Fibroblast of villous mesenchyme (primary cell): Measurements from ENCODE around the gene ADGRA3. TPM values are rescaled to one million over a fixed set of nuclear protein-coding genes. Genes with fewer than 3 reads are reported as not detected.

ENCODE experiments used
- DNase-seq: peaks from one replicate; pipeline ENCODE4 v3.0.0-alpha.2; 2010; ENCODE audit warnings: low read depth
- H3K4me3 ChIP-seq: 2 replicates; pipeline ENCODE4 v1.5.1; 2011; ENCODE audit warnings: low read depth, mild to moderate bottlenecking, low read length
- total RNA-seq: library from RNA; depleted of rRNA; stranded (reverse); fragments of >200 nt; gene quantifications from 2 replicates; pipeline ENCODE4 v1.2.3, GENCODE V29; 2012
- TF ChIP-seq, protein P1 (sequence below): IDR thresholded peaks from 2 replicates; pipeline ENCODE4 v1.5.1; 2012; ENCODE audit warnings: low read depth, mild to moderate bottlenecking, low read length; ENCODE audit not compliant: insufficient read depth

The ADGRA3 gene
- total RNA-seq, 1 donor = 25.9 TPM

DNA sequence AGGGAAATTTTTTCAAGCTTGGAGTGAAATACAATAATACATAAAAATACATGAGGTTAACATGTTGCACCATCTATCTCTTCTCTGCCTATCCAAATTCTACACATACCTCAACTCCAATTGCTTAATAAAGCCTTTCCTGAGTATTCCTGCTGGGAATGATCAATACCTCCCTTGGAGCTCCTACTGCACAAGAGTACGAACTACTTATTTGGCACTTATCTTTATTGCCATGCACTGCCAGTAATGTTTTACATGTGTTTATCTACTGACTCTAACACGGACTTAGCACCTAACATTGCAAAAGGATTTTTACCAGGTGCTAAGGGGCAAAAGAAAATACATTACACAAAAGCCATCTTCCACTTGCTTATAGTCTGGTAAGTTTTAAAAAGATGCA, 80.2 kb downstream of the ADGRA3 start:
- DNase-seq = no peak
- H3K4me3 ChIP-seq = no peak overlapping the region
- TF ChIP-seq, protein P1, sequence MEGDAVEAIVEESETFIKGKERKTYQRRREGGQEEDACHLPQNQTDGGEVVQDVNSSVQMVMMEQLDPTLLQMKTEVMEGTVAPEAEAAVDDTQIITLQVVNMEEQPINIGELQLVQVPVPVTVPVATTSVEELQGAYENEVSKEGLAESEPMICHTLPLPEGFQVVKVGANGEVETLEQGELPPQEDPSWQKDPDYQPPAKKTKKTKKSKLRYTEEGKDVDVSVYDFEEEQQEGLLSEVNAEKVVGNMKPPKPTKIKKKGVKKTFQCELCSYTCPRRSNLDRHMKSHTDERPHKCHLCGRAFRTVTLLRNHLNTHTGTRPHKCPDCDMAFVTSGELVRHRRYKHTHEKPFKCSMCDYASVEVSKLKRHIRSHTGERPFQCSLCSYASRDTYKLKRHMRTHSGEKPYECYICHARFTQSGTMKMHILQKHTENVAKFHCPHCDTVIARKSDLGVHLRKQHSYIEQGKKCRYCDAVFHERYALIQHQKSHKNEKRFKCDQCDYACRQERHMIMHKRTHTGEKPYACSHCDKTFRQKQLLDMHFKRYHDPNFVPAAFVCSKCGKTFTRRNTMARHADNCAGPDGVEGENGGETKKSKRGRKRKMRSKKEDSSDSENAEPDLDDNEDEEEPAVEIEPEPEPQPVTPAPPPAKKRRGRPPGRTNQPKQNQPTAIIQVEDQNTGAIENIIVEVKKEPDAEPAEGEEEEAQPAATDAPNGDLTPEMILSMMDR = no peak

DNA sequence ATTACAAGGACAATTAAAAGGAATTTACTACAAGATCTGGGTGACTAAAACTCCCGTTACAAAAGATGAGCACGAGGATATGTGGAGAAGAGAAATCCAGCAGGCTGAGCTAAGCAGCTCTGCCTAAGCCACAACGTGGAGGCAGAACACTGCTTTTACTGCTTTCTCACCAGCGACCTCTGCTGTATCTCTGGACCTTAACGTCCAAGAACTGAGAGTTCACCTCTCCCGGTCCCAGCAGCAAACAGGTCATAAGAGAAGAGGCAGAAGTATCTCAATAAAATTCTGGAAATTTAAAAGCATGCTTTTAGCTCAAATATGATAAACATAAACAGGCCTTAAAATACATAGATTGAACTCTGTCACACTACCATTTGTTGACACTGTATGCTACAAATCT, 81.0 kb downstream of the ADGRA3 start:
- TF ChIP-seq, protein P1 = peak; percentile 67
- DNase-seq = peak; percentile 65
- no peak overlapping the region for H3K4me3 ChIP-seq

DNA sequence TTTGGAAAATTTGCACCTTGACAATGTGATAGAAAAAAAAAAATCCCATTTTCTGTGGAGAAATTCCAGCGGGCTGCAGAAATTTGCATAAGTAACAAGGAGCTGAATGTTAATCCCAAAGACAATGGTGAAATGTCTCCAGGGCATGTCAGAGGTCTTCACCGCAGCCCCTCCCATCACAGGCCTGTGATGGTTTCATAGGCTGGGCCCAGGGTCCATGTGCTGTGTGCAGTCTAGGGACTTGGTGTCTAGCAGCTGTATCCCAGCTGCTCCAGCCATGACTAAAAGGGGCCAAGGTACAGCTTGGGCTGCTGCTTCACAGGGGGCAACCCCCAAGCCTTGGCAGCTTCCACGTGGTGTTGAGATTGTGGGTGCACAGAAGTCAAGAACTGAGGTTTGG, 85.2 kb downstream of the ADGRA3 start:
- TF ChIP-seq, protein P1 = no peak
- no peak for DNase-seq
- no peak overlapping the region for H3K4me3 ChIP-seq

DNA sequence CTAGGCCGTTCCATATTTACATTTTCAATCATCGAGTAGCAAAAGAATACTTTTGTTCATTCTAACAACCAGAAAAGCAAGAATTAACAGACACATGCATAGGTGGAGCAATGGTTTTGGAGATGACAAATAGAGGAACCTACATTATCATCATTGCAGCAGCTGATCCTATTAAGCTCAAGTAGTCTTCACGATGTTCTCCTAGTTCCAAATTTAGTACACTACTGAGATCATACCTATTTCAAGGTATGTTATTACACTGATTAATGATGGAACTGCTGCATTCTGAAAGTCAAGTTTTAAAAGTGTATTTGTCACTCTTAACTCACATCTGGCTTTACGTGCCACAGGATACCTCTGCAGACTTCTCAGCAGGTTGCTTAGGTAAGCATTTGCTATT, 87.4 kb downstream of the ADGRA3 start:
- TF ChIP-seq, protein P1 = no peak
- H3K4me3 ChIP-seq = no peak overlapping the region
- no peak for DNase-seq

DNA sequence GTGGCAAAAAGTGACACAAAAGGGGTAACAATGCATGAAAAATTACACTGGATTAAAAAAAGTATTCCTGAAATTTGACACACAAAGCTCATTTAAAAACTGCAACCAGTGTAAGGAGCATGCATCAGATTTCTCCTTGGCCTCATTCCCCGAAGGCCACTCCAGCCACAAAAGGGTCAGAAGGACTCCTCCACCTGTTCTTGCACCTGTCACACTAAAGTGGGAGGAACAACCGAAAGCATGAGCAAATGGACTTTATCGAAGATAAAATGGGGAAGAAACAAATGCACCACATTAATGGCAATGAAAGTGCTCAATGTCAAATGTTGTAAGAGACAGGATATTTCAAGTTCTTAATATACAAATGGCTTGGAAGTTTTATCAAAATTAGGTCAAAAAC, 88.2 kb downstream of the ADGRA3 start:
- no peak for DNase-seq
- TF ChIP-seq, protein P1 = no peak
- no peak overlapping the region for H3K4me3 ChIP-seq

DNA sequence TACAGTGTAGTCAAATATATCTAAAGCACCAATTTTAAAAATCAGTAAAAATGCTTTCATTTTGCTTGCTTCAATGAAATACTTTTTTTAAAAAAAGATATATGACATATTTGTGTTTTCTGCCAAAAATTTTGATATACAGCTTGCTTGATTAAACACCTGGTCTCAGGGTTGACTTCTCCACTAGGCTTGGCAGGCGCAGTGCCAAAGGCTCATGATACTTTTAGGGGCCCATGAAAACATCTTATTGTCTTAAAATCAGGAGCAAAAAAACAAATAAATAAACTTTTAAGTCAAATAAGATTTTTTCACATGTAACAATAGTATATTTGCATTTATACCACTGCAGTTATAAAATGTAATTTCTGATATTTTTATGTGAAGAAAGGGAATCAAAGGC, 95.6 kb downstream of the ADGRA3 start:
- H3K4me3 ChIP-seq = no peak overlapping the region
- DNase-seq = no peak
- TF ChIP-seq, protein P1 = no peak

DNA sequence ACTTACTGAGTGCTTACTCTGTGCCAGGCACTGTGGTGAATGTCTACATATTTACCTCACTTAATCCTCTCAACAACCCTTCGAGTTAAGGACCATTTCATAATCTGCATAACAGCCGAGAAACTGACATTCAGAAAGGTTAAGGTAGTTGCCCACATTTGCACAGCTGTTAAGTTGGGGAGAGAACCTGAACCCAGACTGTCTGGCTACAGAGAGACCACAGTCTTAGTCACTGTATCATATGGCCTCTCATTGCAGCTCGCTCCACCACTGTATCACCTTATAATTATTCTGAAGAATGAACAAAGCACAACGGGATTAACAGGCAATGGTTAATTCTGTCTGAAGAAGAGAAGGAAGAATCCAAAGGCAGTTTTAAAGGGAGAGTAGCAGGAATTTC, 98.5 kb downstream of the ADGRA3 start:
- DNase-seq = no peak
- TF ChIP-seq, protein P1 = no peak
- no peak overlapping the region for H3K4me3 ChIP-seq
